ENCODE data around the gene PTHLH. TPM values are rescaled to one million over a fixed set of nuclear protein-coding genes. Genes with fewer than 3 reads are reported as not detected.

Gene PTHLH
- total and polyA plus RNA-seq, 2 experiments from 2014 or later, result not detected

- no peak overlapping the region for H2AFZ ChIP-seq
- Mint-ChIP-seq H3K27ac (no peak overlapping the region), H3K27me3 (ENCODE audit: insufficient read depth, low read depth, poor library complexity) (peaks cover 1% of the 10 kb centered on the region), H3K4me1 (peaks cover 19% of the 10 kb centered on the region), H3K4me3 (no peak overlapping the region), H3K36me3 (ENCODE audit: low read depth) (no peaks in the 10 kb centered on the region), H3K9me3 (no peaks in the 10 kb centered on the region)
- no peaks in the 10 kb centered on the region for H3K9me2 ChIP-seq (ENCODE audit: insufficient read depth)
- H3K27me3 ChIP-seq (ENCODE audit: insufficient read depth), result no peaks in the 10 kb centered on the region
- H3F3A ChIP-seq (replicated peaks; ENCODE audit: low read depth), result no peaks in the 10 kb centered on the region
- H3K4me2 ChIP-seq, result no peak overlapping the region
- H3K79me2 ChIP-seq (replicated peaks; ENCODE audit: insufficient read depth), result no peaks in the 10 kb centered on the region
- H3K4me3 ChIP-seq, result no peak overlapping the region
- no peak overlapping the region for H3K27ac ChIP-seq (ENCODE audit: low read depth)
- no peak for DNase-seq (ENCODE audit: low spot score)
- 0 out of 2 replicates have a peak, but pooled peaks cover 3% of the 10 kb centered on the region for H3K4me1 ChIP-seq (ENCODE audit: insufficient read depth)
- no peaks in the 10 kb centered on the region for H3K36me3 ChIP-seq (ENCODE audit: insufficient read depth)
- no peak for TF ChIP-seq ETS1 (IDR thresholded peaks at IDR 0.05)
- no peak for TF ChIP-seq POLR2AphosphoS5 (IDR thresholded peaks at IDR 0.05; ENCODE audit: low read depth)
- no peak for TF ChIP-seq STAT1 (IDR thresholded peaks at IDR 0.05; ENCODE audit: unreplicated experiment)
- no peak for TF ChIP-seq ZNF331 (CRISPR knock-in tag; IDR thresholded peaks at IDR 0.05; ENCODE audit: low read depth)
- no peak for TF ChIP-seq CTCF (conservative IDR thresholded peaks at IDR 0.05; ENCODE audit: low read depth in 2 of 2)
- TF ChIP-seq ZNF462 (CRISPR knock-in tag; IDR thresholded peaks at IDR 0.05), result no peak
- no peak for TF ChIP-seq CREB1 (CRISPR knock-in tag; IDR thresholded peaks at IDR 0.05; ENCODE audit: low read depth)
- H4K20me1 ChIP-seq (replicated peaks; ENCODE audit: insufficient read depth), result no peaks in the 10 kb centered on the region
- ATAC-seq, result no peak
These were observed 49.9 kb downstream of the PTHLH start for GRCh38 chr12:27922531-27923139.

Data from GM23338 (cell line).